CD4-positive, alpha-beta T cell treated with Interleukin-15 for 4 hours (primary cell): Measurements from ENCODE around the gene FNBP1.
A peak's percentile ranks its signal among the peaks of the same experiment; 100 is the strongest.

Experiments
- DNase-seq: peaks from one replicate; pipeline ENCODE4 v3.0.0-alpha.2; 2020; ENCODE audit warnings: low spot score

FNBP1 gene

GRCh38 chr9:129875181-129875611, 167.8 kb downstream of the FNBP1 start:
- DNase-seq, result no peak

DNA sequence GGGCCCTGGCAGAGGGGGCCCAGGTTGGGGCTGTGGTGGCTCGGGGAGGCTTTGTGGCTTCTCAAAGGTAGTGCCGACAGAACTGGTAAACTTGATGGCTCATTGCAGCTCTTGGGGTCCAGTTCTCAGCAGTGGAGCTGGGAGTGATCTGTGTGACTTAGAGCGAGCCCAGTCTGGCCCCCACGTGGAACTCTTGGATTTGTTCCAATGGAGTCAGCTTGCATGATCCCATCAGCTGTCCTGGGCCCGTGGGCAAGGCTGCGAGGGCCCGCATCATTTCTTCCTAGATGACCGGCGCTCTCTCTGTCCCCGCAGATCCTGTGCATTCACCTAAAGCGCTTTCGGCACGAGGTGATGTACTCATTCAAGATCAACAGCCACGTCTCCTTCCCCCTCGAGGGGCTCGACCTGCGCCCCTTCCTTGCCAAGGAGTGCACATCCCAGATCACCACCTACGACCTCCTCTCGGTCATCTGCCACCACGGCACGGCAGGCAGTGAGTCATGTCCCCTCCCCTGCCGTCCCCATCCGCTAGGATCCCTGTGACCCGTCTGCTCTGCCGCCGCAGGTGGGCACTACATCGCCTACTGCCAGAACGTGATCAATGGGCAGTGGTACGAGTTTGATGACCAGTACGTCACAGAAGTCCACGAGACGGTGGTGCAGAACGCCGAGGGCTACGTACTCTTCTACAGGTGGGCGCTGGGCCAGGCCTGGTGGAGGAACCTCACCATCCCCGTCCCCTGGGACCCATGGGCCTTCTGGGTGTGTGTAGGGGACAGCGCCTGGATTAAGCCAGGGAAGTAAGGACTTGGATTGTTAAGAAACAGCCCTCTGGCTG, 168.5 kb downstream of the FNBP1 start:
- no peak for DNase-seq

DNA sequence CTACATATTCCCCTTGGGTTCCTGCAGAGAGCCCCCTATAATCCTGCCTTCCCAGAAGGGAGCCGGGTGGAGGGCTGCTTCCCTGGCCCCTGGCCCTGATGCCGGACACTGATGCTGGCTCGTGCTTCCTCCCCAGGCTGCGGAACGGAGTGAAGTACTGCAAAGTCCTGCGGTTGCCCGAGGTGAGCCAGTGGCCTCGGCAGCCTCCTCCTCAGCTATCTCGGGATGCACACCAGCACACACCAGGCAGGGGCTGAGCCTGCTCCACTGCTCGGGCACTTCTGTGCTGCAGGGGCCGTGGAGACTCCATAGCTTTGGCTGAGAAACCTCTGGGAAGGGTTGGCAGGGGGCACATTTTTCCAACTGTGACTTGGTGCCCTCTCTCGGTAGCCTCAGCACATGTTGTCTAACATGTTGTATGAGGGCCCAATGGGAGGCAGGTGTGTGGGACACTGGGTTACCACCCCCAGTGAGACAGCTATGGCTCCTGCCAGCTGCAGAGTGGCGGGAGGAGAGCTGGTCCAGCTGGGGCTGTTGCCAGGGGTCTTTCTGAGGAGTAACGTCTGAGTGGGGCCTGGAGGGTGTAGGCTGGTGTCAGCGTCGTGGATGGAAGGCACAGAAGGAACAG, 169.3 kb downstream of the FNBP1 start:
- no peak for DNase-seq

GRCh38 chr9:129871046-129871445, 171.9 kb downstream of the FNBP1 start:
- no peak for DNase-seq

GRCh38 chr9:129869585-129870501, 173.1 kb downstream of the FNBP1 start:
- DNase-seq, result no peak

DNA sequence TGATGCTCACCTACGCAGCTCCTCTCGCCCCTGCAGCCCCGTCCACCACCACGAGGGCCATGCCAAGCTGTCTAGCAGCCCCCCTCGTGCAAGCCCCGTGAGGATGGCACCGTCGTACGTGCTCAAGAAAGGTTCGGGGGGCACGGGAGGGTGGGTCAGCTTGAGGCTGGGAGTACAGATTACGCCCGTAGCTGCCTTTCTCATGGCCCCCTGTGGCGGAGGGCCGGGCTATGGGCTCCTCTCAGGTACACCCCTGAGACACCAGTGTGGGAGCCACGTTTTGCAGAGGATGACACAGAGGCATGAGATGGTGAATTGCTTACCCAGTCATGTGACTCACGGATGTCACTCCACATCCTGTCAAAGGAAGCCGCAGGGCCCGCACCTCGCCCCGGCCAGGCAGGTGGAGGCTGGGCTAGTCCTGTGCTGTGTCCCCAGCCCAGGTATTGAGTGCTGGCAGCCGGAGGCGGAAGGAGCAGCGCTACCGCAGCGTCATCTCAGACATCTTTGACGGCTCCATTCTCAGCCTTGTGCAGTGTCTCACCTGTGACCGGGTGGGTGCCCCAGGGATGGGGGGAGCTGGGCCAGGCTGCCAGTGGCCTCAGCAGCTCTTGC, 174.0 kb downstream of the FNBP1 start:
- peak; percentile 95 for DNase-seq

DNA sequence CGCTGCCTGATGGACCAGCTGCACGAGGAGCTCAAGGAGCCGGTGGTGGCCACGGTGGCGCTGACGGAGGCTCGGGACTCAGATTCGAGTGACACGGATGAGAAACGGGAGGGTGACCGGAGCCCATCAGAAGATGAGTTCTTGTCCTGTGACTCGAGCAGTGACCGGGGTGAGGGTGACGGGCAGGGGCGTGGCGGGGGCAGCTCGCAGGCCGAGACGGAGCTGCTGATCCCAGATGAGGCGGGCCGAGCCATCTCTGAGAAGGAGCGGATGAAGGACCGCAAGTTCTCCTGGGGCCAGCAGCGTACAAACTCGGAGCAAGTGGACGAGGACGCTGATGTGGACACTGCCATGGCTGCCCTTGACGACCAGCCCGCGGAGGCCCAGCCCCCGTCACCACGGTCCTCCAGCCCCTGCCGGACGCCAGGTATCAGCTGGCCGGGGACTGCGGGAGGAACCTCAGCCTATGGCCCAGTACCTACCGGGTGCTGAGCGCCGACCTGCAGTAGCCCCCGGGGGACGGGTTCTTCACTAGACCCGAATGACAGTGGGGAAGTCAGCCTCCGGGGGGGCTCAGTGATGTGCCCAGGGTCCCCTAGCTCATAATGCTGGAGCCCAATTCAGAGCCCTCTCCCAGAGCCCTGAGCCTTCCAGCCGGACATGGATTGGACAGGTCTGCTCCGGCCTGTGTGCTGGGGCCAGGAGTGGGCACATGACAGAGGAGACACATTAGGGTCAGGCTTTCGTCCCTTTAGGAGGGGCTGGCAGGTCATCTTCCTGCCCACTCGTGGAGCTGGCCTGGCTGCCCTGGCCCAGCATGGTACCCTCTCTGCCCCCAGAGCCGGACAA, 174.7 kb downstream of the FNBP1 start:
- no peak for DNase-seq

DNA sequence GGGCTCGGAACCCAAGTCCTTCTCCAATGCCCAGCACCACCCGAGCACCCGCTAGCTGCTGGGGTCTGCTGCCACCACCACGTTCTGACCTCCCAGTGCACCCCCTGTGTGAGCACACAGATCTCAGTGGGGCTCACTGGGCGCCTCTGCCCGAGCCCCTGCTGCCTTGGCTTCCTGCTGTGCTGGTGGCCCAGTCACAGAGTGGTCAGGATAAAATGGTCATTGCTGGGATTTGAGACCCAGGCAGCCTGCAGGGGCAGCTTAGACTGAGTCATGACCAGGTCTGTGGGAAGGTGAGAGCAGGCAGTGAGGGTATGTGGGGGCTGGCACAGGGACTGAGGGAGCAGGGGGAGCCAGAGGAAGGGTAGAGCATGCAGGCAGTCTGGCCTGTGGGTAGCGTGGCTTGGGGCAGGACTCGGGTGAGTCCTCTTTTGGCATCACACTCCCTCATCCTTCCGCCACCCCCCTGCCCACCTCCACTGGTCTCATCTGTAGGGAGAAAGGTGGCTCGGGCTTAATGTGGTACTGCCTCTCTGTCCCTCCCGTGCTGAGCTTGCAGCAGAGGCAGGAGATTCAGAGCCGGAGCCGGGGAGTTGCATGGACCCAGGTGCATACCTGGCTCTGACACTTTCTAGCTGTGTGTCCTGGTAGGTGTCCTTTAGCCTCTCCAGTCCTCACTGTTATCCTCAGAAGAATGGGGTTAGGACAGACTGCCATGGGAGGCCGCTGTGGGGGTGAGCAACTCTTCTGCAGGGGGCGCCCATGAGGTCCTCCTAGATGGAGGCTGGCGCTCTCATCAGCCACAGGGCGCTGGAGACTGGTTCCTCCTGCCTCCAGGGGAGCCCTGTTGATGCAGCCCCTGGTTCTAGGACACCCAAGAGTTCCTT, 175.6 kb downstream of the FNBP1 start:
- no peak for DNase-seq

GRCh38 chr9:129866394-129867135, 176.4 kb downstream of the FNBP1 start:
- DNase-seq, result peak; percentile 49

DNA sequence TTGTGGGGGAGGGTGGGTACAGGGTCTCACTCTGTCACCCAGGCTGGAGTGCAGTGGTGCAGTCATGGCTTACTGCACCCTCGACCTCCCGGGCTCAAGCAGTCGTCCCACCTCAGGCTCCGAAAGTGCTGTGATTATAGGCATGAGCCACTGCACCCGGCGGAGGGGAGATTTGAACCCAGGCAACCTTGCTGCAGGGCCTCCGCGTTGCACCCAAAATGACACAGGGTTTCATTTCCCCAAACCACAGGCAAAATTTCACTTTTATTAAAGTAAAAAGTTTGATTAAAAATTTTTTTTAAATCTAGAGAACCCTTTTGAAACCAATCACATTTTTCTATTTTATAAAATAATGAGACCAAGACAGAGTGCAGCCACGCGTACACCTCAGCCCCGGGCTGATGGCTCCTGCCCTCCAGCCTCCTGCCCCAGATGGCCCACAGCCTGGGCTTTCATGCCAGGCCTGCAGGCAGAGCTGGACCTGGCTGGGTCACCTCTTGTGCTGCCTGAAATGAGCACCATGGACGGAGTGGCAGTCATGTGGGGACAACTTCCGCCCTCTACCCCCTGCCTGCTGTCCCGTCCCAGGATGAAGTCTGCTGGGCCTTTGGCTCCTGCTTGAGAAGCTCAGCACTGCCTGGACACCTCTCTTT, 177.2 kb downstream of the FNBP1 start:
- DNase-seq, result no peak

DNA sequence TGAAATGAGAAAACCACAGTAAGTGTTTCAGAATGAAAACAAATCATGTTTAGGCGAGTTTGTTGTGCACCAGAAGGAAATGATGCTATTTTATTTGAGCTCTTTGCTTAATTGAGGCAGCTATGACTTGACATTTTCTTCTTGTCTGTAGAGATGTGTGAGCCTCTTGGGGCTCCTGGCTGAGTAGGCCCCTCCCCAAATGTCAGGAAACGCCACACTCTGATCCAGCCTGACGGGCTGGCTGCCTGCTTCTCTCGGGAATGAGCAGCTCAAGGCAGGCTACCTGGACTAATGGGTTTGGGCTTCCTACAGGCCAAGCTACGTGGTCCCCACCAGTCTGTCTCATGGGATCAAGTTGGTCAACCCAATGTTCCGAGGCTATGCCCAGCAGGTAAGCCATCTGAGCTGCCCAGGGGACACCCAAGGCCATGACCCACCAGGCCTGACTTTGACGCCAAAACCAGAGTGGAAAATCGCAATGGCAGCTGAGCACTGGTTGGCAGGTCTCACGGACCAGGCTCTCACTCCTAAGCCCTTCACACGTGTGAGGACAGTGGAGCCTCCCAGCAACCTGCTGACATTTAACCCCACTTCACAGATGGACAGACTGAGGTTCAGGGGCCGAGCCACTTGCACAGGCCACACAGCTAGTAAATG, 177.9 kb downstream of the FNBP1 start:
- DNase-seq, result no peak

GRCh38 chr9:129863059-129863690, 179.8 kb downstream of the FNBP1 start:
- DNase-seq, result peak; percentile 74

DNA sequence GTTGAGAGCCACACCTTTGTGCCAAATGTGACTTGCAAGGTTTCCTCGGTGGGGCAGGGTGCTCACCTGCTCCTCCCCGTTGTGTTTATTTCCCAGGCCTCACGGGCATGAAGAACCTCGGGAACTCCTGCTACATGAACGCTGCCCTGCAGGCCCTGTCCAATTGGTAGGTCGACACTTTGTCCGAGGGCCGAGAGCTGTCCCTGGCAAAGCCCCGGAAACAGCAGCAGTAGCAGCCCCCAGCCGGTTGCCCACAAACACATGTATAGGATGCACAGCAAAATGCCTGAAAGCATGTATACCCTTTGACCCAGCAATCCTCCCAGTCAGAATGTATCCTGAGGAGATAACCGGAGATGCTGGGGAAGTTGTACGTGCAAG, 181.6 kb downstream of the FNBP1 start:
- no peak for DNase-seq

- no peak for DNase-seq
Measured at GRCh38 chr9:129860653-129861446, 182.1 kb downstream of the FNBP1 start.

GRCh38 chr9:129858167-129858962, 184.6 kb downstream of the FNBP1 start:
- no peak for DNase-seq

DNA sequence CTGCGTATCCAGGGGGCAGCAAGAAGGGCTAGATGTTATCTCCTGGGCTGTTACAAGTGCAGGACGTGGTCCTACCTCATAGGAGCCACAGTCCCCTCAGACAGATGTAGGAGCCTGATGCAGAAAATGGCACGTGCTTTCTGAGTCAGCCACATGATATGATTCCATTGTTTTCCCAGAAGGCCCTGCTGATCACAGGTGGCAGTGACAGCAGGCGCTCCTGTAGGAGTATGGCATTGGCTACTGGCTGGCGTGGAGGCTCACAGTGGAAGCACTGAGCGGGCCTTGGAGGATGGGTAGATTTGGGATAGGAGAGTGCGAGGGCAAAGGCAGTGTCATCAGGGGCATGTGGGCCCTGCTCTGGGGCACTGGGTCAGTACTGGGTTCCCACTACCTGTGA, 185.8 kb downstream of the FNBP1 start:
- no peak for DNase-seq
